Activated CD4-positive, alpha-beta T cell treated with anti-CD3 and anti-CD28 coated beads for 4 hours (primary cell): ENCODE results near the gene SLC9A2.

Source experiments
- DNase-seq, 2 donors: peaks; one replicate each; pipeline ENCODE4 v3.0.0-alpha.2; 2020

The SLC9A2 gene

DNA sequence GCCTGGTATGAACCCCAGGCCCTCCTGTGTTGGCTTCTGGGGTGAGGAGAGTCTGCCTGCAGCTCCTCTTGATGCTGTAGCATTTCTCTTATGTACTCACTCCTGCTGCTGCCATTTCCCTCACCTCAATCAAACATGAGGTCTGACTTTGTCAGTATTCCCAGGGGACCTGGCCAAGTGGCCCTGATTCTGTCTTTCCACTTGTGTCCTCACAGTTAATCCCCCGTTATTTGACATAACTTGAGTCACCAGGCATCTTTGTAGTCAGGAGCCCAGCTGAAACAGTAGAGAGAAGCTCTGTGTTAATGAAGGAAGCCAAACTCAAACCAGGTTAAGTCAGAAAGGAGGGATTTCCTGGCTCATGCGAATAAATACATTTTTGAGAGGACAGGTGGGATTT, 55.0 kb downstream of the SLC9A2 start:
- no peak for DNase-seq

DNA sequence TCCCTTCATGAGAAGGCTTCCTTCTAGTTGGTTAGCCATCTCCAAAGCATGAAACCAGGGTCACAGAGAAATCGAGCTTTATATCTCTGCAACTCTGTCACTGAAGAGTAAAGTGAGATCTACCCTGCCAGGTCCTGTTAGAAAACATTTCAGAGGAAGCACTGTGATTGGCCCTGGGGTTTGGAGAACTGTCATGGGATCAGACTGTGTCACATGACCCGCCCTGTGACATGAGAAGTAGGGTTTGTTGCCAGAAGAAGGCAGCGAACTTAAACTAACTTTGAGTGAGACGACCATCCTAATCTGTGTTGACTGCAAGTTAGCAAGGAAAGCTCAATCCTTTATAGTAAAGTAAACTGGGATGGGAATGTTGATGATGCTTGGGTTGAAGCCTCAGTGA, 55.5 kb downstream of the SLC9A2 start:
- DNase-seq, result no peak

DNA sequence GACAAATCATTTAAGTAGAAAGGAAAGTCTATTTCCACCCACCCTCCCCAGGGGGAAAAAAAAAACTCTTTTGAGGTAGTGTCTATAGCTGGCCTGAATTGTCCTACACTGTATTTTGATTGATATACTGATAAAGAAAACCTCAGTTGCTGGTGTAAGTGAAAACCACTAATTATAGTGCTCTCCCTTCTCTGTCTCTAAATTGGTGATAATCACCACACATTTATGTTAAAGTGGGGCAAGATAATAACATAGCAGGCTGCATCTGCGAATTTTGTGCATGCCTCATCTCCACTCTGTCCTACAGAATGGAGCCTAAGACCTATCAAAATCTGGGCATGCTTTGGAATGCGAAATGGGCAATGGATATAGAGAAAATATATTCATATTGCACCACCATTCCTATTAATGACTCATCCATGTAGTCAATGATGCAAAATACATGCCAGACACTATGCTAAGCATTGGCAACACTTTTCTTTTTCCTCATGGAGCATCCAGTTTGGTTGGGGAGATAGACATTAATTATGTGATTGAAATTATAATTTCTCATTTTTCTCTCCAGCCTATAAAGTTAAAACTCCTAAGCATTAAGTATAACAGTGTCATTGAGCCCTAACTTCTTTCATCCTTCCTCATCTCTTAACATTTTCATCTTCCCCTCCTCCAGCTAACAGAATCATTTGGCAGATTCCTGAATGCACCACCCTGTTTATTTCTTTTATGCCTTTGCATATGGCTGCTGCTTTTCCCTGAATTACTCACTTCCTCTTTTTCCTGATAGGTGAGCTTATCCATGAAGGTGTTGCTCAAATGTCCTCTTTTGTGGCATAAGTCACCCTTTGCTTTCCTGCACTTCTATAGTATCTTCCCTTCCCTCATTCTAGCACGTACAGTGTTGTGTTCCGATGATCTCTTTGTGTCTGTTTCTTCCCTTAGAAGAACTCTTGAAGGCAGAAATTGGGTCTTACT, 58.2 kb downstream of the SLC9A2 start:
- no peak for DNase-seq

DNA sequence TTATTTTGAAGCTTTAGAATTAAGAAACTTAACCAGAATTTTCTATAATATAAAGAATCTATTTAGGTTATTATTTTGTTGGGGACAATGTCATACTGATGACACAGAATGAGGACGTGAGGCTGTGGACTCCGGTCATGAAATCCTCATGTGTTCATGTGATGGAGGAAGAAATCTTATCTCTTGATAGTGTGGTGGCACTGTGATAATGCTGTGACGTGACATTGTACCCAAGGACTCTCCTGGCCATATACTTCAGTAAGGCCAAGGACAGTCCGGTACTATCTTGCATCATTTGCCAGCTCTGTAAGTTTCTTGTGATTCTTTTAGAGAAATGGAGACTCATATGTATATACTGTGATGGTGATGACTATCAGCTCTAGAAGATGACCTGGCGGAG, 59.1 kb downstream of the SLC9A2 start:
- no peak for DNase-seq

DNA sequence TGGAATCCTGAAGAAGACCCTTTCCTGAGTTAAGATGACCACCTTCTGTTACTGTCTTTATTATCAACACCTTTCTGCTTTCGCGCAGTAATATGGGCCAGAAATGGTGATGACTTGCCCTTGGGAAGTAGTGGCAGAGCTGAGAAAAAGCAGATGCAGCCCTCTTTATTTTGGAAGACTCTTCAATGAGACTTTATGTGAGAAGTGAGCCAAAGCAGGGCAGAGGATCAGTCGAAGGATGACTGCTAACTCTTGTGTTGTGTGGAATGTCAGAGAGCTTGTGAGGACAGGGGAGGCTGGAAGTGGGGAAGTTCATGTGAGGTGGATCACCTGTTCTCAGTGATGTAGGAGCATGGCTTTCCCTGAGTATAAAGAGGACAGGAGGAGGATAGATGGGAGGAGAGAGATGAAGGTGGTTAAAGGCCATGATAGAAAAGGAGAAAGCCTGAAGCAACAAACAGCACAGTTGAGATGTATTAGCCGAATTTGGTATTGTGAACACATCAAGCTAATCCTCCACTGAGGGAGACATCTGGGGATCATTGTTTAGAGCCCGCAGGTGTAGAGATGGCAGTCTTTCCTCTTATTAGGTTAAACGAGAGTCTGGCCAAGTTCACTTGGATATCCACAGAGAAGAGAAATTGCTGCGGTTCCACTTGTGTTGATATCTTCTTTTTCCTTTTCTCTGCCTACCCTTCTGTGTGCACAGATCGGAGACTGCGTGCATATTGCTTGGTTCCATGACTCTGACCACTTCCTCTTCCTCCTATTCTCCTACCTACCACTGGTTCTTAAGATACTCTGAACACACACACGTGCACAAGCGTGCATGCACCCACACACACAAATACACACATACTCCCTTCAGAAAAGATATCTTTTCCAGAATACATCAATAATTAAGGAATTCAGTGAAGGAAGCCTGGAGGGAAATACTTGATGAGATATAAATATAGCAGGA, 67.4 kb downstream of the SLC9A2 start:
- no peak for DNase-seq

DNA sequence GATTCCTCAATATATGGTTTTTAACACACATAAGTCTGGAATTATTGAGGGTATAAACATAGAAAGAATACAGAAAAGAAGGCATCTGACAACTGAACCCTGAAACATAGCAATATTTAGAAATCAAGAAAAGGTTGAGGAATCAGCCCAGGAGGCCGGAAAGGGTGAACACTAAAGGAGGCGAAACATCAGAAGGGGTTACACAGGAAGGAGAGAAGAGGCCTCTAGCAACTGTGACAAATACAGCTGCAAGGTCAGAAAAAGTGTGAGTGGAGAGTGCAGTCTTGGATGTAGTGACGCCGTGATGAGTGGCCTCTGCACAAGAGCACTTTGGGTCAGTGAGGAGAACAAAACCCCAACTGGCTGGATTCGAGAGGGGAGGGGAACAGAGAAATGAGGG, 70.7 kb downstream of the SLC9A2 start:
- no peak for DNase-seq

DNA sequence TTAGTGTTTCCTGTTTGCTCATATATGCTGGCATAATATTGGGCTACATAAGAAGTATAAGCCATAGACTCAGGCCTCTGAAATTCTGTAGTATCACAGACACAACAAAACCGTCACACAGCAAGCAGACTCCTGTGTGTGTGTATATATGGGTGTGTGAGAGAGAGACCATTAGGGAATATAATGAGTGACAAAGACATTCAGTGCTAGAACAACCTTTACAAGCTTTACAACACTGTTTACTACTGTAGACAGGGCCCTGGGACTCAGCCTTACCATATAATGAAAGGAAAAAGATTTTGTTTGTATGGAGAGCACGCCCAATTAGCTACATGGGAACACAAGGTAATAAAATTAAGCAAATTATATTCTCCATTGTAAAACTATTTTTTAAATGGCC, 77.1 kb downstream of the SLC9A2 start:
- DNase-seq, result no peak

DNA sequence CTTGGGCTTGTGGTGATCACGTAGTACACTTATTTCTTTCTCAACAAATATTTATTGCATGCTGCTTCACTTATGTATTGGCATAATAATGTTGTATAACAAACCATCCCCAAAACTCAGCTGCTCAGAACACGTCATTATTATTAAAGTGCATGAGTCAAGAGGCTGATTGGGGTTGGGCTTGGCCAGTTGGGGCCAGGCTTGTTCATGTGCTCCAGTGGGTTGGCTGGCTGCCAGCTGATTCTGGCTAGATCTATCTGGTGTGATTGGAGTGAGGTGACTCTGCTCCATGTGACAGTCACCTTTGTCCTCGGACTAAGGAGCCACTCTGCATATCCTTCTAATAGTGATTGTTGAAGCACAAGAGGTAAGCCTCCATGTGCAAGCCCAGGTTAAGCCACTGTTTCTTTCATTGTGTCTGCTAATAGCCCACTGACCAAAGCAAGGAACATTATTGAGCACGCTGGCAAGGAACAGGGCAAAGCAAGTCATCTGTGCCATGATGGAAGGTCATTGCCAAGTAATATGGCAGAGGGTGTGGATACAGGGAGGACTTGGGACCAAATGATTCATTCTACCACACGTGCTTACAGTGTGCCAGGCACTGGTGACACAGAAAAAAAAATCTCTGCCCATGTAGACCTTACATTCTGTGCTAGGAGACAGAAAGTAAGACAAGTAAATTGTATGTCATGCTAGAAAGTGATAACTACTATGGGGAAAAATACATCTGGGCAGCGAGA, 79.2 kb downstream of the SLC9A2 start:
- DNase-seq, result no peak

DNA sequence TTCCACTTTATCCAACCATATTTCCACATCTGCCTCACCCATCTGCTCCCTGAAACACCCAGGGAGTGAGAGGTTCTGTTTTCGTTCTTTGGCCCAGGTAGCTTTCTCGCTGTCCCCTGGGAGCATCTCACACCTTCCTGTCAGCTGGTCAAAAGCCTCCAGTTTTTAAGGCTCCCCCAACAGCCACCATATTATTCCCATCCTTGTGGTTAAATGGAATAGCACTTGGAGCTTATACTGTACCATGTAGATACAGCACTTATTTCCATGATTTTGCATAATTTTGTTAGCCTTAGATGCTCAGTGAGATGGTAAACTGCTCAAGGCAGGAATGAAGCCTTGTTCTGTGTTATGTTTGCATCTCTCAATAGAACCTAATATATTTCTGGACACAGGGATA, 84.0 kb downstream of the SLC9A2 start:
- no peak for DNase-seq

DNA sequence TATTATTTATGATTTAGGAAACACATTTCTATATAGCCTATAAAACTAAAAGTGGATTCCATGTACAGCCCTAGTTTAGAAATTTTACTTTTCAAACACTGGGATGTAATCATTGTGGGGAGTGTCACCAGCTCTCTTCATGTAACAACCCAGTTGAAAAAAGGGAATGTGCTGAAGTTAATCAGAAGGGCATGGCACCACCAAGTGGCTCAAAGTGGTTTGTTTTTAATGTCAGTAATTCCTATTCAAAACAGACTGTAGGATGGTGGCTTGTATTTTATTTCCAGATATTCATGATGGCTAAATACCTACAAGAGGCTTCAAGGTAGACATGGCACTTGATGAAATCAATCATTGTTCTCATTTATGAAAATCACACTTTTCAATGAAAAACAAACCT, 84.4 kb downstream of the SLC9A2 start:
- peak in 1 of 2 donors; percentile 11 for DNase-seq

DNA sequence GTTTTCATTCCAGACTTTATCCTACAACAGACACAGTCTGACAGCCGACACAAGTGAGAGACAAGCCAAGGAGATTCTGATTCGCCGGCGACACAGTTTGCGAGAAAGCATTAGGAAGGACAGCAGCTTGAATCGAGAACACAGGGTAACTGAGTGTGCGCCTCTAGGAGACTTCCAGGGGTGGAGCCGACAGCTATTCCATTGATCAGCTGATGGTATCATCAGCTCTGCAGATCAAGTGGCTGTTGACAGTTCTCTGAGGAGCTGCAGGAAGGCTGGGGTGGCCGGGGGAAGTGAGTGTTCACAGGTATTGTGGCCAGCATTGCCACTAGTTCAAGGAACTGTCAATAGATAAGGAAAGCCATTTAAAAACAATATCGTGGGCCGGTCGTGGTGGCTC, 85.2 kb downstream of the SLC9A2 start:
- DNase-seq, result no peak

DNA sequence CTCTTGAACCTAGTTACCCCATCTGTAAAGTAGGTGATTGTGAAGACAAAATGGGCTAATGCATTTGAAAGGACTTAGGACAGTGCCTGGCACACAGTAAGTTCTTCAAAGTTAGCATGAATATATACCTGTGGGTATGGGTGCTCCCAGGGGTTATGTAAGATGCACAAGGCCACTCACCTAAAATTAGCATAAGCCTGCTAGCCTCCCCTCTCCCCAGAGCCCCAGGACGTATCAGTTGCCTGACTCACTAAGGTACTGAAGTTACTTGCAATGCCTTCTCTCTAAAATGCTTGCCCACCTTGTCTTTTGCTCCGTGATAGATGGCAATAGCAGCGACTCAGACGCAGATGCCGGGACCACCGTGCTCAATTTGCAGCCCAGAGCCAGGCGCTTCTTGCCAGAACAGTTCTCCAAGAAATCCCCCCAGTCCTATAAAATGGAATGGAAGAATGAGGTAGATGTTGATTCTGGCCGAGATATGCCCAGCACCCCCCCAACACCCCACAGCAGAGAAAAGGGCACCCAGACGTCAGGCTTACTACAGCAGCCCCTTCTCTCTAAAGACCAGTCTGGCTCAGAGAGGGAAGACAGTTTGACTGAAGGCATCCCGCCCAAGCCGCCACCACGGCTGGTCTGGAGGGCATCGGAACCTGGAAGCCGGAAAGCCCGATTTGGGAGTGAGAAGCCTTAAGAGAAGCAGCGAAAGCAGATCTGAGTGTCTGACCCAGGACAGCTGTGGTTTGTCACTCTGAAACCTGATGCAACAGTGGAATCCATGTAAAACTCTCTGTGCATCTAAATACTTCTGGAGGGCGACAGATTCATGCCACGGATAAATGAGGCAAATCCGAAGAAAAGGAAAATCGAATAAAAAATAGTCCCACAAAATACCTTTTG, 88.7 kb downstream of the SLC9A2 start:
- no peak for DNase-seq

DNA sequence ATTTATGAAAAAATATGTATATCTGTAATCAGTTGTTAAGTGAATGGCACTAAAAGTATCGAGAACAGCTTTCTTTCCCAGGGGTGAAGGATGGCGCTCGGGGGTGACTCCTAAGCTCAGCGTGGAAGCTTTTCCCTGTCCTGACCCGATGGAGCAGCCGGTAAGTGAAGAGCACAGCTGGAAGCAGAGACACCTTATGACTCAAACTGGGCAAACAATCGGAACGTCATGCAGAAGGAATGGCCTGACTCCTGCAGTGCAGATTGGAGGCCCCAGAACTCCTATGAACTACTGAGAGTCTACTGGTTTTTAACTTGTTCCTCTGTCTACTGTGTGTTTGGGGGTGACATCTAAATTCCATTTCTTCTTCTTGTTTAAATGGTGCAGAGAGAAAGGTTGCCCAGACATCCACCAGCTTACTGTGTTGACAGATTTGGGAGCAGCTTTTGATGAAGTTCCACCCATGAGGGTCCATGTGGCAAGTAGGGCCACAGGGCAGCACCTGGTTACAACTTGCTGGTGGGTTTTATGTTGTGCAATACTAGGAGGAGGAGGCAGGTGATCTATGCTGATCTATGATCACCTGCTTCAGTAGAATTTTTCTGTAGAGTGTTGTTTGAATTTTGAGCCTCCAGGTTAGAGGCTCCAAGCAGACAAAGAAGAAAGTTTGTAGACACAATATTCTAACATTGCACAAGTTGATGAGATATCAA, 89.7 kb downstream of the SLC9A2 start:
- DNase-seq, result no peak

DNA sequence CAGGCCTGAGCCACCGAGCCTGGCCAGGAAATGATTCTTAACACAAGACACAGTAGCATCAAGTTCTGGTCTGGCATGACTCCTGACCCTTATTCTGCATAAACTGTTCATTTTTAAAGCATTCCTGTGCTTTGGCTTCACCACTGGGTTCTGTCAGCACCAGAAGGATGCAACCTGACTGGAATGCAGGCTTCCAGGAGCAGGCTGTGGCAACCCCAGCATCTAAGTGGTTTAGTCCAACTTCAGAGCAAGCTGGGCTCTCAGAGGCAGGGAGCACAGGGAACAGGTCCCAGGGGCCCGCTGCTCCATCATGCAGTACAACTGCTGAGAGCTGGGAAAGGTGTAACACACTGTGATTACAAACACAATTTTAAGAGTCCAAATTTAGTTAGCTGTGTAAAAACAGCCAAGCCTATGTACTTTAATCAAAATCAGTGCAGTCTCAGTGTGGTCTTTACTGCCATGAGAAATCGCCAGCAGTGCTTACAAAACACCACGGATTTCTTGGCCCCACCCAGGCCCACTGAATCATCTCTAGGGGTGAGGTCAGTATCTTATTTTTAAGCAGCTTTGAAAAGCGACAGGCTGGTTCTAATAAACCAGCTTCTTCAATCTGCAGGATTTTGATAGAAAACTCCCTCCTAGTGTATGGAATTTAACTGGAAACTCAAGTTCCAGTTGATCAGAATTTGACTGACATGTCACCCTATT, 98.1 kb downstream of the SLC9A2 start:
- DNase-seq, result no peak

DNA sequence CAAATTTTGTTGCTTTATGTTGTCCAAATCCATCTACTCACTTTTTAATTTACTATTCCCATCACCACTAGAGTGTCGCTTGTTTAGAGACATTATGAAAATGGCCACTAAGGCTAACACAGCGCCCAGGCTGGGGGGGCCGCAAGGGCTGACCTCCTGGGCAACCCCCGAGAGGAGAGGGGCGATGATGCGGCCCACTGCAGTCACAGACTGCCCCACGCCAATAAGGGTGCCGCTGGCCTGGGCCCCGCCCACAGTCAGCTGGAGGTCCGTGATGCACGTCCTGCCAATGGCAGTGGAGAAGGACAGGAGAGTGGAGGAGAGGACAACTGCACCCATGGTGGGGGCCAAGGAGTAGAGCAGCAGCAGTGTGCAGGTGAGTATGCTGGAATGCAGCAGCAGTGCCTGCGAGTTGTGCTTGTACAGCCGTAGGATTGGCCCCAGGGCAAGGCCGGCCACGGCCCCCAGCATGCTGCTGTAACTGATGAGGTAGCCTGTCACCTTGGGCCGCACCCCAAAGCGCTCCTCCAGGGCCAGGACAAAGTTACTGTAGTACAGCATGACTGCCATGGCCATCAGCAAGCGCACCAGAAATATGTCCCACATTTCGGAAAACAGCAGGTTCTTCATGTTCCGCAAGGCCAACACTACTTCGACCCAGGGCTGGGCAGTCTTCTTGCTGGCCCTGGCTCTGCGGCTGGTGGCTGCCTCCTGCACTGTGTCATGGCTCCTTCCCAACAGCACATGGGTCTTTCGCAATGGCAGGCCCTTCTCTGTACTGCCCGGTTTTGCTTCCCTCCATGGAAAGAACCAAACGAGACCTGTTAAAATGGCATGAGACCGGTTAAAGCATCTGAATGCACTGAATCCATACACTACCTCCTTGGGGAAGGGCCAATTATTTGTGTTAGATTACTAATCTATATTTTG, 99.3 kb downstream of the SLC9A2 start:
- no peak for DNase-seq

DNA sequence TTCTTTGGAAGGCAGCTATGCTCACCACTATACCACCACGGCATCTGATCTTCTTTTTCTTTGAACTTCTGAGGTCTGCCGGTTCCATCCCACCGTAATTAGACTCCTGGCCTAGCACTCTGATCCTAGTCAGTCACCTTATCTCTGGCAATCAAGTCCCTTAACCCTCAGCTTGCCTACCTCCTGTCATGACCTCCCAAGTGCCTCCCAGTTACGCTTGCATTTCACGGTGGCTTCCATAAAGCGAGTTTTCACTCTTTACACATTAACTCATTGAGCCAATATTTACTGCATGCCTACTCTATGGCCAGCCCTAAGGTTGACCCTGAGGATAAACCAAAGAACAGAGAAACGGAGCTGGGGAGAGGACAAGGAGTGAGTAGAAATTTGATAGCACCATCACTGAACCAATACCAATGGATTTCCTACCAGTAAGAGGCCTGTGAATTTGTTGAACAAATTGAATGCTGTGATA, 104.7 kb downstream of the SLC9A2 start:
- DNase-seq, result no peak

DNA sequence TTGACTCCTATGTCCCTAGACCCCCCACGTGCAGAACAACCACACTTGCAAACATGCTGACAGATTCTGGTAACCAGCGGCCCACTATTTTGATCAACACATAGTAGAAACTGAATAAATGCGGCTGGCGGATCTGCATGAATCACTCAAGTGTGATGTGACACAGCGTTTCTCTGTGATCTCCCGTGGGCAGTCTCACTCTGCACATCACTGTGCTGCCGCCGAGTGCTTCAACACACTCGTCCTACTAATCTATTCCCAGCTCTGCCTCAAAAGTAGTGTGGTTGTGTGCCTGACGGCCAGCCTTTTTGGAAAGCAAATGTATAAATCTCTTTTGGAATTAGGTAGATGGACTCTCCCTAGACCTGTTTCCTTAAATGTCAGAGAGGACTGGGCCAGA, 105.2 kb downstream of the SLC9A2 start:
- DNase-seq, result no peak

DNA sequence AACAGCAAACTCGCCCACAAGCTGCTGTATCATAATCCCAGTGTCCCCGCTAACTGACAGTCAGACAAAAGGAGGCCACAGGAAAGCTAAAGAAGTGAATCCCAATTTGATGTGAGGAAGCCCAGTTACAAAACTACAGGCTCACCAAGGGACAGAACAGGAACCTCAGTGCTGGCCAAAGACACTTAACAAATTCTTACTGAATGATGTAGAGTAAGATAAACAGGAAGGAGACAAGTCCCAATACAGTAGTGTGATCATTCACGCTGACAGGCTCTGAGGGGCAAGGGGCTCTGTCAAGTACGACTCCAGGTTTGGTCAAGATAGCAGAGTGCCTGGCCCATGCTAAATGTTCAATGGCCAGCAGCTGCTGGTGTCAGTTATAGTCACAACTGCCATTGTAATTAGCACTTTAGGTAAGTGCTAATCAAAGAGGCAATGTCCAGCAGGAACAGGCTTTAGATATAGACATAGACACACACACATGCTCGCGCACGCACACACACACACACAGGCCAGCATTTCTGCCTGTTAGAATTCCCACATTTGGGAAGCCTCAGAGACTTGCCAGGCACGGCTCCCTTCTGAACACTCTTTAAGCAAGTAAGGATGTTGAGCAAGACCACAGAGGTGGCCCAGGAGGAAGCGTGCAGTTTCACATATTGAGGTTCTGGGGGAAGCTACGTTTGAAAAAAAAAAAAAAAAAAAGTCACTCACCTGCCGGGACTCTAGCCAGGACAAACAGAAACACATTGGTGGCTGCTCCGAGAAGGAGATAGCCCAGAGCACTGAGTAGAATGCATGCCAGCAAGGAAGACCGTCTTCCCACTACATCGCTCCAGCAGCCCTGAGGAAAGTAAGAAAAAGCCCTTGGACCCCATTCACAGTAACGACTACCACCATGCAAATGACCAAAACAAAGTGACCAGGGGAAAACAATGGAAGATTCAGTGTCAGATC, 107.1 kb downstream of the SLC9A2 start:
- no peak for DNase-seq
